Osteocyte (in vitro differentiated cells): ENCODE data around the gene WDR27. TPM values are rescaled to one million over a fixed set of nuclear protein-coding genes. Genes with fewer than 3 reads are reported as not detected.

ENCODE experiments used
- DNase-seq: peaks from one replicate; pipeline ENCODE4 v3.0.0; 2021; ENCODE audit warnings: mixed read lengths; ENCODE audit not compliant: unreplicated experiment; ENCODE audit errors: extremely low spot score
- H3K27ac Mint-ChIP-seq: one replicate; pipeline ENCODE4 v1.8.0; 2021; ENCODE audit warnings: mild to moderate bottlenecking, mixed read lengths; ENCODE audit not compliant: unreplicated experiment
- H3K27me3 Mint-ChIP-seq: one replicate; pipeline ENCODE4 v1.8.0; 2021; ENCODE audit warnings: mixed read lengths; ENCODE audit not compliant: unreplicated experiment
- H3K36me3 Mint-ChIP-seq: one replicate; pipeline ENCODE4 v1.8.0; 2021; ENCODE audit warnings: mixed read lengths; ENCODE audit not compliant: unreplicated experiment
- H3K4me1 Mint-ChIP-seq: one replicate; pipeline ENCODE4 v1.8.0; 2021; ENCODE audit warnings: mixed read lengths; ENCODE audit not compliant: unreplicated experiment
- H3K4me3 Mint-ChIP-seq: one replicate; pipeline ENCODE4 v1.8.0; 2021; ENCODE audit warnings: mild to moderate bottlenecking, moderate library complexity, mixed read lengths; ENCODE audit not compliant: unreplicated experiment
- H3K9me3 Mint-ChIP-seq: one replicate; pipeline ENCODE4 v1.8.0; 2021; ENCODE audit warnings: mixed read lengths; ENCODE audit not compliant: unreplicated experiment
- CTCF ChIP-seq: fragments of 200-600 bp; sonication (generic); IDR thresholded peaks from 2 replicates; pipeline ENCODE4 v1.5.0; 2021; ENCODE audit warnings: antibody characterized with exemption, mild to moderate bottlenecking, moderate library complexity
- total RNA-seq: library from RNA; stranded (reverse); gene quantifications from 2 replicates; pipeline ENCODE4 v1.2.1, GENCODE V29; 2021

WDR27 gene
- total RNA-seq, 1 donor from 2014 or later: 37.4 TPM

- no peak for DNase-seq
- no peak overlapping the region for H3K4me3 Mint-ChIP-seq
- H3K9me3 Mint-ChIP-seq: peaks cover 23% of the 10 kb centered on the region
- no peaks in the 10 kb centered on the region for H3K36me3 Mint-ChIP-seq
- no peaks in the 10 kb centered on the region for H3K4me1 Mint-ChIP-seq
- H3K27me3 Mint-ChIP-seq: no peaks in the 10 kb centered on the region
- no peak overlapping the region for H3K27ac Mint-ChIP-seq
- TF ChIP-seq CTCF: no peak
Measured at GRCh38 chr6:169409742-169410312, 292.0 kb downstream of the WDR27 start.

GRCh38 chr6:169407325-169407724 lies 294.5 kb downstream of the WDR27 start:
- no peak for TF ChIP-seq CTCF
- no peak overlapping the region for H3K4me3 Mint-ChIP-seq
- DNase-seq: no peak
- H3K9me3 Mint-ChIP-seq: peaks cover 11% of the 10 kb centered on the region
- no peaks in the 10 kb centered on the region for H3K4me1 Mint-ChIP-seq
- H3K27me3 Mint-ChIP-seq: no peaks in the 10 kb centered on the region
- no peaks in the 10 kb centered on the region for H3K36me3 Mint-ChIP-seq
- H3K27ac Mint-ChIP-seq: no peak overlapping the region

Other genes starting within 250 kb of the WDR27 start
- 32.3 and 33.1 TPM in 2 replicates for gene C6orf120, start 97 bp upstream of the WDR27 start, total RNA-seq
- 50.6 and 50.8 TPM in 2 replicates for gene PHF10, start 22.5 kb upstream of the WDR27 start, total RNA-seq
- 1.4 and 3.0 TPM in 2 replicates for gene DYNLT2, start 49.5 kb upstream of the WDR27 start, total RNA-seq
- 34.6 and 39.9 TPM in 2 replicates for gene ERMARD, start 49.6 kb upstream of the WDR27 start, total RNA-seq